Adipose tissue (tissue), 3 donors: ENCODE data around the gene PEX11B. TPM values are rescaled to one million over a fixed set of nuclear protein-coding genes. Genes with fewer than 3 reads are reported as not detected.

Experiments
- H3K27ac ChIP-seq: one replicate; pipeline ENCODE4 v1.5.1; 2013; ENCODE audit warnings: low read depth, low read length
- WGBS, 3 donors: extraction: QIAGEN DNeasy Blood & Tissue Kit; methylation state at CpG; one replicate each; pipeline ENCODE4 v1.1.7; 2013; 5-methylcytosine and 5-hydroxymethylcytosine counted together
- polyA plus RNA-seq, 3 donors: library from polyadenylated mRNA; stranded (reverse); fragments of 200-250 nt; gene quantifications; one replicate each; pipeline ENCODE4 v1.2.3, GENCODE V29; 2013
- donor health status: healthy with polysubstance abuse.
- donor health status: Bipolar disorder and iron deficiency.
- donor health status: healthy.

Gene PEX11B
- 10 to 100 TPM; 11.4 to 18.3 (median 15.1) TPM for polyA plus RNA-seq

GRCh38 chr1:145918144-145918991 is at the start of gene PEX11B:
PEX11B (minus strand) TSS chr1:145918717; CDS start chr1:145918688, 29 bp downstream.
- peak within 1 kb of the TSS; percentile 23 for H3K27ac ChIP-seq
- 0 to 1% (median 0%) methylated on average over 50 to 51 of the region's 51 CpGs for WGBS, 3 donors

GRCh38 chr1:145967288-145967687 is 48.8 kb upstream of the PEX11B start:
- 97 to 100% (median 98%) methylated on average over 2 of the region's 2 CpGs for WGBS, 3 donors
- H3K27ac ChIP-seq: no peak overlapping the region

- 1% methylated on average over 5 of the region's 5 CpGs for WGBS, 3 donors
- no peak overlapping the region for H3K27ac ChIP-seq
Observed at GRCh38 chr1:145965119-145965744, 46.7 kb upstream of the PEX11B start.

GRCh38 chr1:145964328-145965118 is 46.0 kb upstream of the PEX11B start, which contains the start of the genes ANKRD34A and POLR3GL:
ANKRD34A (minus strand) TSS chr1:145964575; CDS start chr1:145961759, 2,816 bp downstream.
POLR3GL (plus strand) TSS chr1:145964690; CDS start chr1:145974866, 10,176 bp downstream.
- no peak within 1 kb of the TSS for H3K27ac ChIP-seq
- 0% methylated on average over 37 of the region's 37 CpGs for WGBS, 3 donors

GRCh38 chr1:145963265-145964019 is 44.9 kb upstream of the PEX11B start:
- H3K27ac ChIP-seq: no peak overlapping the region
- WGBS, 3 donors: 43 to 49% (median 43%) methylated on average over 5 of the region's 5 CpGs

- H3K27ac ChIP-seq: no peak overlapping the region
- 4 to 14% (median 9%) methylated on average over 18 to 34 of the region's 36 CpGs for WGBS, 3 donors
Observed at GRCh38 chr1:145962157-145963102, 43.9 kb upstream of the PEX11B start.

GRCh38 chr1:145961425-145962156 is 43.1 kb upstream of the PEX11B start:
- WGBS, 3 donors: 0 to 3% (median 1%) methylated on average over 57 of the region's 57 CpGs
- no peak overlapping the region for H3K27ac ChIP-seq

- WGBS, 3 donors: 0 to 1% (median 0%) methylated on average over 20 to 22 of the region's 22 CpGs
- H3K27ac ChIP-seq: peak overlapping the region; percentile 48
Observed at GRCh38 chr1:145961109-145961424, 42.5 kb upstream of the PEX11B start.

GRCh38 chr1:145960468-145961108 is 42.1 kb upstream of the PEX11B start:
- 0 to 2% (median 1%) methylated on average over 42 to 44 of the region's 44 CpGs for WGBS, 3 donors
- peak overlapping the region; percentile 48 for H3K27ac ChIP-seq

GRCh38 chr1:145959957-145960467 is 41.5 kb upstream of the PEX11B start:
- WGBS, 3 donors: 8 to 12% (median 9%) methylated on average over 12 of the region's 12 CpGs
- peak overlapping the region; percentile 48 for H3K27ac ChIP-seq

GRCh38 chr1:145959333-145959732 is 40.8 kb upstream of the PEX11B start:
- H3K27ac ChIP-seq: no peak overlapping the region

- no peak overlapping the region for H3K27ac ChIP-seq
Observed at GRCh38 chr1:145958734-145959133, 40.2 kb upstream of the PEX11B start.

- 0 to 1% (median 0%) methylated on average over 46 to 60 of the region's 60 CpGs for WGBS, 3 donors
- peak within 1 kb of the TSS; percentile 51 for H3K27ac ChIP-seq
Observed at GRCh38 chr1:145957443-145958319, 39.2 kb upstream of the PEX11B start, which contains the start of gene LIX1L. LIX1L (minus strand) TSS chr1:145958017; CDS start chr1:145957927, 90 bp downstream.

- 1 to 5% (median 2%) methylated on average over 3 of the region's 3 CpGs for WGBS, 3 donors
- H3K27ac ChIP-seq: peak overlapping the region; percentile 51
Observed at GRCh38 chr1:145956781-145957442, 38.4 kb upstream of the PEX11B start.

- H3K27ac ChIP-seq: no peak overlapping the region
Observed at GRCh38 chr1:145956361-145956760, 37.8 kb upstream of the PEX11B start.
